ENCODE measurements around the gene COBL.

COBL gene

GRCh38 chr7:51307651-51308210 lies 8.9 kb downstream of the COBL start:
- no peaks in the 10 kb centered on the region for H3K36me3 ChIP-seq (ENCODE audit: control insufficient read depth, insufficient read depth, low read length)
- no peaks in the 10 kb centered on the region for H3K27me3 ChIP-seq (ENCODE audit: control insufficient read depth, insufficient read depth, low read length)
- no peak overlapping the region for H3K4me3 ChIP-seq (ENCODE audit: low read depth, low read length)
- H3K4me2 ChIP-seq (ENCODE audit: low read length) = no peak overlapping the region
- peaks cover 74% of the 10 kb centered on the region for H3K79me2 ChIP-seq
- no peaks in the 10 kb centered on the region for H3K4me1 ChIP-seq
- no peak overlapping the region for H3K27ac ChIP-seq
- H3K9me3 ChIP-seq (ENCODE audit: control insufficient read depth, low read length) = no peaks in the 10 kb centered on the region
- no peak overlapping the region for H2AFZ ChIP-seq
- no peak for TF ChIP-seq CTCF (IDR thresholded peaks at IDR 0.05)
- no peak overlapping the region for H3K9ac ChIP-seq

- no peaks in the 10 kb centered on the region for H3K36me3 ChIP-seq (ENCODE audit: control insufficient read depth, insufficient read depth, low read length)
- no peaks in the 10 kb centered on the region for H3K27me3 ChIP-seq (ENCODE audit: control insufficient read depth, insufficient read depth, low read length)
- no peak overlapping the region for H3K27ac ChIP-seq
- H3K79me2 ChIP-seq = peaks cover 76% of the 10 kb centered on the region
- TF ChIP-seq CTCF (IDR thresholded peaks at IDR 0.05) = no peak
- H3K4me3 ChIP-seq (ENCODE audit: low read depth, low read length) = no peak overlapping the region
- no peaks in the 10 kb centered on the region for H3K4me1 ChIP-seq
- H3K4me2 ChIP-seq (ENCODE audit: low read length) = no peak overlapping the region
- no peak overlapping the region for H2AFZ ChIP-seq
- H3K9ac ChIP-seq = no peak overlapping the region
- no peaks in the 10 kb centered on the region for H3K9me3 ChIP-seq (ENCODE audit: control insufficient read depth, low read length)
Observed at GRCh38 chr7:51306761-51307160, 9.8 kb downstream of the COBL start.

- H3K27me3 ChIP-seq (ENCODE audit: control insufficient read depth, insufficient read depth, low read length) = no peaks in the 10 kb centered on the region
- no peak overlapping the region for H3K9ac ChIP-seq
- no peaks in the 10 kb centered on the region for H3K9me3 ChIP-seq (ENCODE audit: control insufficient read depth, low read length)
- H2AFZ ChIP-seq = no peak overlapping the region
- H3K4me2 ChIP-seq (ENCODE audit: low read length) = no peak overlapping the region
- H3K4me3 ChIP-seq (ENCODE audit: low read depth, low read length) = no peak overlapping the region
- H3K79me2 ChIP-seq = peaks cover 79% of the 10 kb centered on the region
- no peaks in the 10 kb centered on the region for H3K4me1 ChIP-seq
- no peaks in the 10 kb centered on the region for H3K36me3 ChIP-seq (ENCODE audit: control insufficient read depth, insufficient read depth, low read length)
- H3K27ac ChIP-seq = no peak overlapping the region
- no peak for TF ChIP-seq CTCF (IDR thresholded peaks at IDR 0.05)
Observed at GRCh38 chr7:51304729-51305128, 11.9 kb downstream of the COBL start.

- Histone ChIP-seq H3K4me2 (ENCODE audit: low read length) (no peak overlapping the region), H3K79me2 (peaks cover 78% of the 10 kb centered on the region), H3K27me3 (ENCODE audit: control insufficient read depth, insufficient read depth, low read length) (no peaks in the 10 kb centered on the region), H2AFZ (no peak overlapping the region), H3K36me3 (ENCODE audit: control insufficient read depth, insufficient read depth, low read length) (no peaks in the 10 kb centered on the region), H3K9ac (no peak overlapping the region), H3K27ac (no peak overlapping the region), H3K4me1 (no peaks in the 10 kb centered on the region), H3K9me3 (ENCODE audit: control insufficient read depth, low read length) (no peaks in the 10 kb centered on the region), H3K4me3 (ENCODE audit: low read depth, low read length) (no peak overlapping the region)
- TF ChIP-seq CTCF (IDR thresholded peaks at IDR 0.05) = no peak
Observed at GRCh38 chr7:51303142-51303525, 13.5 kb downstream of the COBL start.

- no peak overlapping the region for H3K9ac ChIP-seq
- TF ChIP-seq CTCF (IDR thresholded peaks at IDR 0.05) = no peak
Observed at GRCh38 chr7:51301806-51302205, 14.8 kb downstream of the COBL start.

More at GRCh38 chr7:51301806-51302205, 14.8 kb downstream of the COBL start:
- Histone ChIP-seq H3K4me1 (no peaks in the 10 kb centered on the region), H3K27me3 (ENCODE audit: control insufficient read depth, insufficient read depth, low read length) (no peaks in the 10 kb centered on the region), H3K9me3 (ENCODE audit: control insufficient read depth, low read length) (no peaks in the 10 kb centered on the region), H3K4me2 (ENCODE audit: low read length) (no peak overlapping the region), H3K36me3 (ENCODE audit: control insufficient read depth, insufficient read depth, low read length) (no peaks in the 10 kb centered on the region), H2AFZ (no peak overlapping the region), H3K27ac (no peak overlapping the region), H3K4me3 (ENCODE audit: low read depth, low read length) (no peak overlapping the region), H3K79me2 (peaks cover 78% of the 10 kb centered on the region)
